ENCODE results near the gene RGS7.
"Not testable (repeated sequence)": the region's sequence is repeated elsewhere in the genome, so short reads cannot be mapped to it uniquely, and the experiment has no call there.

The RGS7 gene

GRCh38 chr1:241136389-241136788, 220.6 kb downstream of the RGS7 start:
- no peak for DNase-seq (ENCODE audit: low read depth)

GRCh38 chr1:241131636-241132194, 225.3 kb downstream of the RGS7 start:
- DNase-seq (ENCODE audit: low read depth) = no peak

- DNase-seq (ENCODE audit: low read depth) = no peak
Measured at GRCh38 chr1:241130881-241131280, 226.1 kb downstream of the RGS7 start.

GRCh38 chr1:241129207-241129960, 227.6 kb downstream of the RGS7 start:
- no peak for DNase-seq (ENCODE audit: low read depth)

- DNase-seq (ENCODE audit: low read depth) = no peak
Measured at GRCh38 chr1:241125286-241125685, 231.7 kb downstream of the RGS7 start.

GRCh38 chr1:241118049-241118448, 239.0 kb downstream of the RGS7 start:
- DNase-seq (ENCODE audit: low read depth) = no peak

GRCh38 chr1:241115784-241116183, 241.2 kb downstream of the RGS7 start:
- no peak for DNase-seq (ENCODE audit: low read depth)

GRCh38 chr1:241114699-241115233, 242.2 kb downstream of the RGS7 start:
- no peak for DNase-seq (ENCODE audit: low read depth)

GRCh38 chr1:241113557-241113956, 243.4 kb downstream of the RGS7 start:
- no peak for DNase-seq (ENCODE audit: low read depth)

GRCh38 chr1:241109039-241109438, 248.0 kb downstream of the RGS7 start:
- no peak for DNase-seq (ENCODE audit: low read depth)

GRCh38 chr1:241105147-241105546, 251.9 kb downstream of the RGS7 start:
- DNase-seq (ENCODE audit: low read depth) = no peak

- DNase-seq (ENCODE audit: low read depth) = no peak
Measured at GRCh38 chr1:241102664-241103063, 254.3 kb downstream of the RGS7 start.

- no peak for DNase-seq (ENCODE audit: low read depth)
Measured at GRCh38 chr1:241101622-241102021, 255.4 kb downstream of the RGS7 start.

- DNase-seq (ENCODE audit: low read depth) = no peak
Measured at GRCh38 chr1:241097479-241097878, 259.5 kb downstream of the RGS7 start.

- DNase-seq (ENCODE audit: low read depth) = no peak
Measured at GRCh38 chr1:241096982-241097381, 260.0 kb downstream of the RGS7 start.

GRCh38 chr1:241095847-241096246, 261.2 kb downstream of the RGS7 start:
- no peak for DNase-seq (ENCODE audit: low read depth)

- DNase-seq (ENCODE audit: low read depth) = no peak
Measured at GRCh38 chr1:241090798-241091197, 266.2 kb downstream of the RGS7 start.

- DNase-seq (ENCODE audit: low read depth) = not testable (repeated sequence)
Measured at GRCh38 chr1:241089066-241089465, 267.9 kb downstream of the RGS7 start.

GRCh38 chr1:241088075-241088474, 268.9 kb downstream of the RGS7 start:
- not testable (repeated sequence) for DNase-seq (ENCODE audit: low read depth)

- no peak for DNase-seq (ENCODE audit: low read depth)
Measured at GRCh38 chr1:241086686-241087085, 270.3 kb downstream of the RGS7 start.

- no peak for DNase-seq (ENCODE audit: low read depth)
Measured at GRCh38 chr1:241083285-241083684, 273.7 kb downstream of the RGS7 start.

GRCh38 chr1:241081473-241081872, 275.5 kb downstream of the RGS7 start:
- DNase-seq (ENCODE audit: low read depth) = no peak

- DNase-seq (ENCODE audit: low read depth) = no peak
Measured at GRCh38 chr1:241079459-241079858, 277.5 kb downstream of the RGS7 start.

- no peak for DNase-seq (ENCODE audit: low read depth)
Measured at GRCh38 chr1:241079047-241079446, 278.0 kb downstream of the RGS7 start.

All from stimulated activated CD8-positive, alpha-beta memory T cell treated with anti-CD3 and anti-CD28 coated beads, Interleukin-12 subunit alpha, Interleukin-12 subunit beta, amount 100 ng/mL, for 1 hour (primary cell).